Measurements from ENCODE around the gene RBM33.

The RBM33 gene

DNA sequence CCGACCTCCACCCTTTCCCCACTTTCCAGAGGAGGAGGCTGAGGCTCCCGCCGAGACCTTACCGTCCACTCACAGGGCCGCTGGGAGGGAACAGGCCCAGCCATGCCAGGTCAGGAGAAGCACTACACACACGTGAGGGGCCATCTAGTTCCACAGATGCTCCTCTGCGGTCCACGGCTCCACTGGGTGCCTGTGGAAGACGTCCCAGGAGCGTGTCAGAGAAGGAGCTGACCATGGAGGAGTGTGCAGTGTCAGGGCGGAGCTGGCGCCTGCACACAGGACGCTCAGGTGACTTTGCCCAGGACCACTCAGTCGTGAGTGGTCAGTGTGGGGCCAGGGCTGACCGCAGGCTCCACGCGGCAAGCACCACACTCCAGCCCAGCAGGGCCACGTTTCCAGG, 175.8 kb downstream of the RBM33 start:
- DNase-seq (ENCODE audit: low read depth in 2 of 2), result no peak

DNA sequence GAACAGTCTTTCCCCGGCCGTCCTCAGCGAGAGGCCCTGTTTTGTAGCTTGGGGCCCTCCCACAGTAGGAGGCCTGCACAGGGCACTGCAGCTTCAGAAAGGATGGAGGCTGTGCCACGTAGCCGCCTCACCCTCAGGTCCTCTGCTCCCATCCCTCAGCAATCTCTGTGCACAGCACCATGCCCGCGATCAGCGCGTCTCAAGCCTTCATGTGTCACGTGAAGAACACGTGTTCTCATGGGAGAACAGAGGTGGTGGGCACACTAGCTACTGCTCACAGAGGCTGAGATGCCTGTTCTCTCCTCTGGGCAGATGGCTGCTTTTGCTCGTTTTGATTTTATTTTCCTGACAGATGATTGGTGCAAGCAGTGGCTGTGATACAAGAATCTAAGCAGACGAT, 176.3 kb downstream of the RBM33 start:
- DNase-seq (ENCODE audit: low read depth in 2 of 2), result no peak

DNA sequence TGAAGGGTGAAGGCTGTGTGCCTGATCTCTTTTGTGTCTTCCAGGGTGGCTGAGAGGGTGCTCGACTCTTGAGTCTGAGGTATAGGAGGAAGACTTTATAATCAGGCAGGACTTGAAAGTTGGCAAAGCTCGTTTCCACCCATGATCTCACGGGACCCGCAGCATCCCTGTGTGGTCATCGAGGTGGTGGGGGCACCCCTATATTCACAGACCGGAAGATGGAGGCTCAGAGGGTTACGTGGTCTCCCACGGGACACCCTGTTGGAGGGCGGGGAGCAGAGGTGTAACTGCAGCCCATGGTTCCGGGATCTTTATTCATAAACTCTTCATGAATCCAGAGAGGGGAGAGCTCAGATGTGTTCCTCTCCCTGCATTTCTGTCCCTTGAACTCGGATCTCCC, 177.4 kb downstream of the RBM33 start:
- no peak for DNase-seq (ENCODE audit: low read depth in 2 of 2)

DNA sequence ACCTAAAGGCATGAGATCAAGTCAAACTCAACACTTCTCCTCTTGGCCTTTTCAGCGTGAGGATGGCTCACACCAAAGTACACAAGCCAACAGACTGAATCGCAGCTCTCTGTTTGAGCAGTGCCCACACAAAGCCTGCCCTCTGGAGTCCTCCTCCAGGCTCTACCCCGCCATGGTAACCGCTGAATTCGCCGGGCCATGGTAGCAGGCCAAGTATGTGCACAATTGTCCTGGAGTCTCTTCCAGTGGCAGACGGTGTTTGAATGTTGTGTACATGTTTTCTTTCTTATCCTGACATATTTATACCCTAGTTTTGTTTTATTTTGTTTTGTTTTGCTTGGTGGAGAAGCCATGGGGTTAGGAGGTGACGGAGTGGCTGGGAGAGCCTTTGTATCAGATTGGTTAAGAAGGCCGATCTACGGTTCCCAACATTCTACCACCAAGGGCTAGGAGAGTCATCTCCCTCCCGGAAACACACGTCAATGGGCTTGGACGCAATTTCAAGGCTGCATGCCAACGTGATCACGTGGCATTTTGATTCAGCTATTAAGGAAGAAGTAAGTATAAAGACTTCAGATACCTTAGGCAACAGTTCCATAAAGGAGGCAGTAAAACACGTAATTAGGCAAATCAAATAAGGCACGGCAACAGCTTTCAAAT, 179.9 kb downstream of the RBM33 start:
- DNase-seq (ENCODE audit: low read depth in 2 of 2), result no peak

DNA sequence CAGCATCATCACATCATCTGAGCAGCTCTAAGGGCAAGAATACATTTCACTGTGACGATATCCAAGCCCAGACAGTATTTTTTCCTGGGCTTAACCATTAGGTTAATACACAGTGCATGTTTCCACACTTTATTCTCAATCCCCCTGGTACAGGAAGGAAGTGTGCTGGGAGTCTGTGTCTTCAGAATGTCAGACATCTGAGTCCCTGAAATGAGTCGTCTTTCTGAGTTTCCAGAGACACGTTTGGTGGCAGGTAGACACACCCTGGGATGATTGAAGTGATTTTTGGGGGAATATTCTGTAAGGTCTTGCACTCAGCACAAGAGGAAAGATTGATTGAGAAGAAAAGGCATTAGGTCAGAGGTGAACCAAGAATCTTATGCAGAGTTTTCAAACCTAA, 180.9 kb downstream of the RBM33 start:
- DNase-seq (ENCODE audit: low read depth in 2 of 2), result no peak

DNA sequence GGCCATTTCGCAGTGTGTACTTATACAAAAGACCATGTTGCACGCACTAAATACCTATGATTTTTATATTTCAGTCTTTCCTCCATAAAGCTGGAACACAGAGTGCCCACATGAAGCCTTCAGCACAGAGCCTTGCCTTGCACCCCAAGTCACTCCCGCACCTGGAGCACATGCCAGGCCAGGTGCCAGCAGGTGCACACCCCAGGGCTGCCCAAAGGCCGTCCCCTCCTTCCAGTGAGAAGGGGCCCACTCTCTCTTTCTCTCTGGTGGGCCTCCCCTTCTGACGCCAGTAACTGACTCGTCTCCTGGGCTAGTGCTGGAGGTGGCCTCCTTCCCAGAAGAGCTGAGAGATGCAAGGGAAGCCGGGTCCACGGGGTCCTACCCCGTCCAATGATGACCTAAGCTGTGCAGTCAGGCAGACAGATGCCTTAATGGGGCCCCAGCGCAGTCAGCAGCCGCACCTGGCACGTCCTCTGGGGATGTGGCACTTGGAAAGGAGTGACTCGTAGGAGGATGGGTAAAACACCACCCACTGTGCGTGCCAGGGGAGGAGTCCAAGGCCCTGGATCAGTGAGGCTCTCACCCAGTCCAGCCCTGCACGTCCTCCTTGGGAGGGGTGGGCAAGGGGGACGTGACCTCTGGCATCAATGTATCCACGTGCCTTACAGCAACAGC, 185.5 kb downstream of the RBM33 start:
- no peak for DNase-seq (ENCODE audit: low read depth in 2 of 2)

Measured in stimulated activated CD4-positive, alpha-beta T cell treated with anti-CD3 and anti-CD28 coated beads, Interleukin-4, amount 100 ng/mL, for 48 hours (primary cell).